HEK293T (cell line): ENCODE data around the gene DOCK10.
"Not testable (repeated sequence)": the region's sequence is repeated elsewhere in the genome, so short reads cannot be mapped to it uniquely, and the experiment has no call there.

Experiments used
- CTCF ChIA-PET: fragments of 350-600 bp; formaldehyde crosslinking; extraction: SDS; loops from one replicate; lab custom pipeline; 2021; ENCODE audit warnings: antibody characterized with exemption, inconsistent platforms; lab: Yijun Ruan, JAX
- POLR2A ChIA-PET: fragments of 350-600 bp; formaldehyde crosslinking; extraction: SDS; loops from one replicate; lab custom pipeline; 2020; ENCODE audit warnings: antibody characterized with exemption, inconsistent platforms; lab: Yijun Ruan, JAX
- DNase-seq: peaks from one replicate; pipeline ENCODE4 v3.0.0; 2012; ENCODE audit warnings: mixed read lengths; ENCODE audit errors: extremely low spot score
- ARNT ChIP-seq: fragments of 450-650 bp; IDR thresholded peaks from 2 replicates; pipeline ENCODE4 v1.6.1; 2017; ENCODE audit warnings: mild to moderate bottlenecking
- BHLHE40 ChIP-seq: fragments of 450-650 bp; IDR thresholded peaks from 2 replicates; pipeline ENCODE4 v1.6.1; 2016; ENCODE audit warnings: mild to moderate bottlenecking, moderate library complexity, borderline replicate concordance
- CTBP1 ChIP-seq: fragments of 450-650 bp; IDR thresholded peaks from 2 replicates; pipeline ENCODE4 v1.6.1; 2016; ENCODE audit warnings: borderline replicate concordance
- ELF4 ChIP-seq: fragments of 450-650 bp; IDR thresholded peaks from 2 replicates; pipeline ENCODE4 v1.6.1; 2017; ENCODE audit warnings: antibody characterized with exemption
- FOXA1 ChIP-seq: fragments of 450-650 bp; IDR thresholded peaks from 2 replicates; pipeline ENCODE4 v1.6.1; 2016; ENCODE audit warnings: mild to moderate bottlenecking
- FOXK2 ChIP-seq: fragments of 450-650 bp; IDR thresholded peaks from 2 replicates; pipeline ENCODE4 v1.6.1; 2016; ENCODE audit warnings: mild to moderate bottlenecking
- FOXM1 ChIP-seq: fragments of 450-650 bp; IDR thresholded peaks from 2 replicates; pipeline ENCODE4 v1.6.1; 2017; ENCODE audit warnings: mild to moderate bottlenecking, borderline replicate concordance
- HDGF ChIP-seq: fragments of 450-650 bp; IDR thresholded peaks from 2 replicates; pipeline ENCODE4 v1.6.1; 2017; ENCODE audit warnings: antibody characterized with exemption, borderline replicate concordance
- L3MBTL2 ChIP-seq: fragments of 450-650 bp; conservative IDR thresholded peaks from 2 replicates; pipeline ENCODE4 v1.6.1; 2016; ENCODE audit warnings: mild to moderate bottlenecking
- LEF1 ChIP-seq: fragments of 450-650 bp; IDR thresholded peaks from 2 replicates; pipeline ENCODE4 v1.6.1; 2017; ENCODE audit warnings: mild to moderate bottlenecking, borderline replicate concordance
- NFRKB ChIP-seq: fragments of 450-650 bp; IDR thresholded peaks from 2 replicates; pipeline ENCODE4 v1.6.1; 2016; ENCODE audit warnings: mild to moderate bottlenecking, moderate library complexity
- SP1 ChIP-seq: fragments of 450-650 bp; IDR thresholded peaks from 2 replicates; pipeline ENCODE4 v1.6.1; 2017
- SUZ12 ChIP-seq: fragments of 450-650 bp; IDR thresholded peaks from 2 replicates; pipeline ENCODE4 v1.6.1; 2016; ENCODE audit warnings: mild to moderate bottlenecking
- TARDBP ChIP-seq: fragments of 450-650 bp; IDR thresholded peaks from 2 replicates; pipeline ENCODE4 v1.6.1; 2016
- ZNF384 ChIP-seq: fragments of 450-650 bp; IDR thresholded peaks from 2 replicates; pipeline ENCODE4 v1.6.1; 2016
- TF ChIP-seq, protein P1 (sequence below): fragments of 450-650 bp; IDR thresholded peaks from 2 replicates; pipeline ENCODE4 v1.6.1; 2016

DOCK10 gene

DNA sequence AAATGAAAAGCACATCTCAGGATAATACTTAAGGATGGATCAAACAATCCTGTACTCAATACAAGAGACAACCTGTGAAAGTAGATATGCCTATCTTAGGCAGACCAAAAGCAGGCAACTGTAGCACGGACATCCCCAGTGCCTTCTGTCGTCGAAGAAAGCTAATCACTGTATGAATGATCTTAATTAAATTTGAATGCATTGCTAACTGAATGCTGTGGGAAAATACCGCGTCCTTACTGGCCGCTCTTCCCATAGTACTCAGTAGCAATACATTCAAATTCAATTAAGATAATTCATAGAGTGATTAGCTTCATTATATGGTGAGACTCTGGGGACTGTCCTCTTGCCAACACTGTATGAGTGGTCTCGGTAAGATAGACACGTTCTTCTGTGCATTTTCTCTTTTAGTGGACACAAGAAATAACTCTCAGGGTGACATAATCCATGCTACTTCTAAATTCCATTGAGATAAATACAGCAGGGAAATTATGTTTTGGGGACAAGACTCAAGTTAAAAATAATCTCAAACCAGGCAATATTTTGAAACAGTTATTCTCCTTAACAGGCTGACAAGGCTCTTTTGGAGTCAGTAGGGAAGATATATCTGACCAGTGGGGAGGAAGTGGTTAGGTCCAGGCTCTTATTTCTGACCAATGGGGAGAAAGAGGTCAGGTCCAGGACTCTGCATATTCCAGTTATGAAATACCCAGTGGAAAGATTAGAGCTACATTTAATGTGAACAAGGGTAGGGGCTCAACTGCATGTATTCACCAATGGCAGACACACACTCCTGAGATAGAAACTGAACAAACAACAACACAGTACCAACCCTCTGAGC lies 97.3 kb downstream of the DOCK10 start:
- DNase-seq: no peak
- ChIA-PET POLR2A (no interaction called here), CTCF (no interaction called here)
- TF ChIP-seq L3MBTL2: no peak
- no peak for TF ChIP-seq TARDBP
- no peak for TF ChIP-seq FOXA1
- TF ChIP-seq ZNF384: no peak
- no peak for TF ChIP-seq NFRKB
- no peak for TF ChIP-seq LEF1
- TF ChIP-seq, protein P1, sequence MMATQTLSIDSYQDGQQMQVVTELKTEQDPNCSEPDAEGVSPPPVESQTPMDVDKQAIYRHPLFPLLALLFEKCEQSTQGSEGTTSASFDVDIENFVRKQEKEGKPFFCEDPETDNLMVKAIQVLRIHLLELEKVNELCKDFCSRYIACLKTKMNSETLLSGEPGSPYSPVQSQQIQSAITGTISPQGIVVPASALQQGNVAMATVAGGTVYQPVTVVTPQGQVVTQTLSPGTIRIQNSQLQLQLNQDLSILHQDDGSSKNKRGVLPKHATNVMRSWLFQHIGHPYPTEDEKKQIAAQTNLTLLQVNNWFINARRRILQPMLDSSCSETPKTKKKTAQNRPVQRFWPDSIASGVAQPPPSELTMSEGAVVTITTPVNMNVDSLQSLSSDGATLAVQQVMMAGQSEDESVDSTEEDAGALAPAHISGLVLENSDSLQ: no peak
- TF ChIP-seq ELF4: no peak
- TF ChIP-seq ARNT: no peak
- no peak for TF ChIP-seq SP1
- no peak for TF ChIP-seq HDGF
- TF ChIP-seq FOXM1: no peak
- no peak for TF ChIP-seq FOXK2
- no peak for TF ChIP-seq CTBP1
- TF ChIP-seq BHLHE40: no peak
- no peak for TF ChIP-seq SUZ12

- DNase-seq, CTCF ChIA-PET, POLR2A ChIA-PET: not testable (repeated sequence)
Observed at GRCh38 chr2:224943601-224944041, 98.6 kb downstream of the DOCK10 start.

GRCh38 chr2:224941960-224942359 lies 100.3 kb downstream of the DOCK10 start:
- no peak for TF ChIP-seq CTBP1
- no peak for TF ChIP-seq BHLHE40
- no peak for TF ChIP-seq FOXA1
- TF ChIP-seq FOXK2: no peak
- TF ChIP-seq ARNT: no peak
- no peak for TF ChIP-seq ELF4
- TF ChIP-seq FOXM1: no peak
- no peak for TF ChIP-seq LEF1
- TF ChIP-seq HDGF: no peak
- no peak for TF ChIP-seq SUZ12
- ChIA-PET CTCF (no interaction called here), POLR2A (no interaction called here)
- no peak for DNase-seq

DNA sequence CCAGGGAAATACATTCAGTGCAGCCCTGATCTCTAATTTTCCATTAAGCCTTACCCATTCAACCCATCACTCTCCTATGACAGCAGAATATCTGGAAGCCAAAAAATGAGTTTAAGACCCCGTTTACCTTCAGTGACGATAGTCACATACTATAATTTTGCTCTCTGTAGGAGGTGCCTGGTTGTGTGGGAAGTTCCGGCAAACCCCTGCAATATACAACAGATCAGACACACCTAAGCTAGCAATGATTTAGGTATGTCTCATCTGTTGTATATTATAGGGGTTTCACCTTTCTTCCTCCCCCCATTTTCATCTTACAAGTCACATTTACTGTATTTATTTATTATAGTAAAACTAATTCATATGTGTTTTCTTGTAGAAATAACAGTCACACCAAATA lies 101.7 kb downstream of the DOCK10 start:
- TF ChIP-seq SP1 (no peak), LEF1 (no peak), NFRKB (no peak), BHLHE40 (no peak)
- ChIA-PET POLR2A (no interaction called here), CTCF (no interaction called here)
- no peak for DNase-seq

DNA sequence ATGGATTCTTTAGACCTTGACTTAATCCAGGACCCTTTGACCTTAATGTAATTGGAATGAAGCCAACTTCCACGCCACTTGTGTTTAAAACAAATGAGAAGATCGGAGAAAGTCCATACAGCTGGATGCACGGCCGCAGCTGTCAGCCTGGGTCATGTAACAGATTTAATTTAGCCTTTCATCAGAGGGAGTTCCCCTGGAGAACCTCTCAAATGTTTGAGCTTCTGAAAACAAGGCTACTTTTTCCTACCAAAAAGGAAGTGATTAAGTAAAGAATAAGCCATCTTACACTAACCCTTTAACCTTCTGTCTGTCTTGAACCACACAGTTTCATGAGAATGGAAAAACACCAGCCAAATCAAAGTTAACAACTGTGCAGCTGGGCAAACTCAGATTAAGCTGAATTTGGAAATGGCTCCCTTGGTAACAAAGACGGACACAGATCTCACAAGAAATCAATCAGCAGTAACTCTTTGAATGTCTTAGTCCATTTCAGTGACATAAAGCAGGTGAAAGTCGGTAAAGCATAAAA lies 103.6 kb downstream of the DOCK10 start:
- no peak for DNase-seq
- CTCF ChIA-PET: interaction anchor here (0.9 kb wide), 1 partner anchor 11 kb away, joined by 3 read pairs; no protein-coding TSS in a partner anchor
- no peak for TF ChIP-seq CTBP1
- POLR2A ChIA-PET: no interaction called here

- no peak for DNase-seq
- TF ChIP-seq SUZ12 (no peak), FOXK2 (no peak), ELF4 (no peak), FOXA1 (no peak), SP1 (no peak), ZNF384 (no peak)
- TF ChIP-seq, protein P1: no peak
- POLR2A ChIA-PET: no interaction called here
- CTCF ChIA-PET: interaction anchor here (0.9 kb wide), 1 partner anchor 11 kb away, joined by 3 read pairs; no protein-coding TSS in a partner anchor
Observed at GRCh38 chr2:224937887-224938286, 104.4 kb downstream of the DOCK10 start.

- TF ChIP-seq FOXA1 (no peak), BHLHE40 (no peak), CTBP1 (no peak), HDGF (no peak), LEF1 (no peak), L3MBTL2 (no peak), ARNT (no peak)
- TF ChIP-seq, protein P1: no peak
- ChIA-PET POLR2A (no interaction called here), CTCF (no interaction called here)
- no peak for DNase-seq
Observed at GRCh38 chr2:224934526-224935188, 107.6 kb downstream of the DOCK10 start.
